Stimulated activated CD8-positive, alpha-beta memory T cell treated with anti-CD3 and anti-CD28 coated beads, Interleukin-15, amount 100 ng/mL, for 1 hour (primary cell): Measurements from ENCODE around the gene HSD17B4.
A peak's percentile ranks its signal among the peaks of the same experiment; 100 is the strongest.
"Not testable (repeated sequence)": the region's sequence is repeated elsewhere in the genome, so short reads cannot be mapped to it uniquely, and the experiment has no call there.

Experiments
- DNase-seq: peaks from one replicate; pipeline ENCODE4 v3.0.0-alpha.2; 2020; ENCODE audit warnings: low read depth

The HSD17B4 gene

GRCh38 chr5:119452373-119453039 lies at the start of gene HSD17B4:
Gene HSD17B4 (plus strand): TSS chr5:119452497. CDS start chr5:119452576, 79 bp downstream.
- DNase-seq: peak; percentile 54

GRCh38 chr5:119402555-119402954 lies 49.7 kb upstream of the HSD17B4 start:
- no peak for DNase-seq

- DNase-seq: no peak
Measured at GRCh38 chr5:119404033-119404432, 48.3 kb upstream of the HSD17B4 start.

GRCh38 chr5:119405419-119405818 lies 46.9 kb upstream of the HSD17B4 start:
- DNase-seq: no peak

GRCh38 chr5:119406551-119407110 lies 45.7 kb upstream of the HSD17B4 start:
- DNase-seq: no peak

GRCh38 chr5:119409235-119409815 lies 43.0 kb upstream of the HSD17B4 start:
- no peak for DNase-seq

- no peak for DNase-seq
Measured at GRCh38 chr5:119410448-119411159, 41.7 kb upstream of the HSD17B4 start.

GRCh38 chr5:119411361-119412278 lies 40.7 kb upstream of the HSD17B4 start:
- DNase-seq: peak; percentile 32

GRCh38 chr5:119412279-119413227 lies 39.7 kb upstream of the HSD17B4 start:
- no peak for DNase-seq

GRCh38 chr5:119414124-119414734 lies 38.1 kb upstream of the HSD17B4 start:
- not testable (repeated sequence) for DNase-seq

- DNase-seq: no peak
Measured at GRCh38 chr5:119417891-119418605, 34.2 kb upstream of the HSD17B4 start.

- DNase-seq: no peak
Measured at GRCh38 chr5:119418606-119419100, 33.6 kb upstream of the HSD17B4 start.

GRCh38 chr5:119420169-119420568 lies 32.1 kb upstream of the HSD17B4 start:
- DNase-seq: no peak

GRCh38 chr5:119426057-119426456 lies 26.2 kb upstream of the HSD17B4 start:
- DNase-seq: no peak

- no peak for DNase-seq
Measured at GRCh38 chr5:119427060-119427459, 25.2 kb upstream of the HSD17B4 start.

GRCh38 chr5:119427596-119427995 lies 24.7 kb upstream of the HSD17B4 start:
- not testable (repeated sequence) for DNase-seq

- not testable (repeated sequence) for DNase-seq
Measured at GRCh38 chr5:119428166-119428565, 24.1 kb upstream of the HSD17B4 start.

GRCh38 chr5:119428574-119428973 lies 23.7 kb upstream of the HSD17B4 start:
- DNase-seq: not testable (repeated sequence)

- not testable (repeated sequence) for DNase-seq
Measured at GRCh38 chr5:119432674-119433237, 19.5 kb upstream of the HSD17B4 start.
